Stomach (tissue), 9 donors: ENCODE results near the gene PARP3. TPM values are rescaled to one million over a fixed set of nuclear protein-coding genes. Genes with fewer than 3 reads are reported as not detected.

Experiments used
- DNase-seq, 2 donors: peaks; one replicate each; pipeline versions ENCODE4 v3.0.0 to v3.0.0-alpha.2; 2013 to 2019
- H3K27ac ChIP-seq, 5 donors: fragments of 200-600 bp in 4 of 5; sonication (generic) in 4 of 5; one replicate each; pipeline ENCODE4 v1.5.1; 2013 to 2019; ENCODE audit warnings: mild to moderate bottlenecking in 1 of 5, moderate library complexity in 1 of 5
- H3K27me3 ChIP-seq, 3 donors: fragments of 200-600 bp; sonication (generic); one replicate each; pipeline ENCODE4 v1.5.1; 2017 to 2019; ENCODE audit warnings: mixed run types in 1 of 3
- H3K36me3 ChIP-seq, 4 donors: fragments of 200-600 bp; sonication (generic); 1 replicate in 3 of 4; 2 replicates in 1 of 4; pipeline ENCODE4 v1.5.1; 2016 to 2019
- H3K4me1 ChIP-seq, 4 donors: fragments of 200-600 bp; sonication (generic); one replicate each; pipeline ENCODE4 v1.5.1; 2016 to 2019
- H3K4me3 ChIP-seq, 4 donors: fragments of 200-600 bp; sonication (generic) in 3 of 4; one replicate each; pipeline ENCODE4 v1.5.1; 2016 to 2019; ENCODE audit warnings: mild to moderate bottlenecking in 1 of 4
- H3K9me3 ChIP-seq, 4 donors: fragments of 200-600 bp; sonication (generic); one replicate each; pipeline ENCODE4 v1.5.1; 2016 to 2019
- CTCF ChIP-seq, 7 experiments: fragments of 450-650 bp in 4 of 7; fragments of 200-600 bp in 3 of 7; sonication (generic) in 3 of 7; IDR thresholded peaks; one replicate each; pipeline ENCODE4 v1.5.1; 2016 to 2019; ENCODE audit warnings: antibody characterized with exemption in 7 of 7, control low read depth in 2 of 7, mild to moderate bottlenecking in 1 of 7
- EP300 ChIP-seq: sonication (generic); formaldehyde crosslinking; IDR thresholded peaks from one replicate; pipeline ENCODE4 v1.6.1; 2017; ENCODE audit warnings: antibody characterized with exemption
- POLR2A ChIP-seq, 4 donors: fragments of 450-650 bp; IDR thresholded peaks; one replicate each; pipeline ENCODE4 v1.6.1; 2016; ENCODE audit warnings: antibody characterized with exemption in 4 of 4, control low read depth in 2 of 4, mild to moderate bottlenecking in 1 of 4, moderate library complexity in 1 of 4
- POLR2AphosphoS5 ChIP-seq, 3 donors: sonication (generic); formaldehyde crosslinking; IDR thresholded peaks; one replicate each; pipeline ENCODE4 v1.6.1; 2016; ENCODE audit warnings: antibody characterized with exemption in 3 of 3
- WGBS, 5 donors: extraction: QIAGEN DNeasy Blood & Tissue Kit in 3 of 5; methylation state at CpG; one replicate each; pipeline versions ENCODE4 v1.1.5 to v1.1.7; 2013 to 2018; 5-methylcytosine and 5-hydroxymethylcytosine counted together
- intact Hi-C: fragments of 100-400 bp; cut with DNase I; formaldehyde crosslinking; loops from one replicate; pipeline ENCODE4 v1.15.1; 2023; ENCODE audit warnings: low total_unique reads
- polyA plus RNA-seq, 3 donors: library from polyadenylated mRNA; stranded (reverse); fragments of 200-250 nt; gene quantifications; one replicate each; pipeline ENCODE4 v1.2.3, GENCODE V29; 2013
- total RNA-seq, 5 donors: library from RNA; depleted of rRNA; stranded (reverse); fragments of >200 nt; gene quantifications; one replicate each; pipeline versions ENCODE4 v1.1.0 to v1.2.3, GENCODE V29; 2014 to 2016
- donor health status: healthy with polysubstance abuse.
- donor health status: Bipolar disorder and iron deficiency.
- donor health status: healthy.

PARP3 gene
- total and polyA plus RNA-seq, 8 donors, result 10.6 to 39.7 (median 16.0) TPM

- peaks cover 16 to 22% (median 17%) of the 10 kb centered on the region in 4 donors for H3K4me1 ChIP-seq
- H3K9me3 ChIP-seq, result no peaks in the 10 kb centered on the region
- H3K36me3 ChIP-seq, result peaks cover 0 to 22% (median 18%) of the 10 kb centered on the region in 4 donors
- H3K4me3 ChIP-seq, result no peak overlapping the region
- intact Hi-C loops, result no loop called here
- peaks cover 0 to 20% (median 0%) of the 10 kb centered on the region in 3 donors for H3K27me3 ChIP-seq
- H3K27ac ChIP-seq, result no peak overlapping the region
- WGBS, 5 donors, result 74 to 83% (median 77%) methylated on average over 3 of the region's 3 CpGs
- no peak for DNase-seq
- TF ChIP-seq EP300 (no peak), POLR2A (IDR thresholded peaks at IDR 0.05) (no peak), CTCF (IDR thresholded peaks at IDR 0.05) (no peak), POLR2AphosphoS5 (IDR thresholded peaks at IDR 0.05) (no peak)
Observed at GRCh38 chr3:51953445-51953844, 11.3 kb downstream of the PARP3 start.

GRCh38 chr3:51954105-51954504 lies 11.9 kb downstream of the PARP3 start:
- no peak for DNase-seq
- peaks cover 0 to 22% (median 18%) of the 10 kb centered on the region in 4 donors for H3K36me3 ChIP-seq
- 71 to 81% (median 75%) methylated on average over 6 of the region's 6 CpGs for WGBS, 5 donors
- peaks cover 0 to 20% (median 0%) of the 10 kb centered on the region in 3 donors for H3K27me3 ChIP-seq
- intact Hi-C loops, result no loop called here
- TF ChIP-seq CTCF (IDR thresholded peaks at IDR 0.05), result no peak
- no peak for TF ChIP-seq EP300
- no peak for TF ChIP-seq POLR2AphosphoS5 (IDR thresholded peaks at IDR 0.05)
- TF ChIP-seq POLR2A (IDR thresholded peaks at IDR 0.05), result no peak
- no peak overlapping the region for H3K27ac ChIP-seq
- H3K4me3 ChIP-seq, result no peak overlapping the region
- H3K4me1 ChIP-seq, result peaks cover 16 to 22% (median 17%) of the 10 kb centered on the region in 4 donors
- no peaks in the 10 kb centered on the region for H3K9me3 ChIP-seq

GRCh38 chr3:51954713-51955112 lies 12.6 kb downstream of the PARP3 start:
- Histone ChIP-seq H3K27me3 (peaks cover 0 to 20% (median 0%) of the 10 kb centered on the region in 3 donors), H3K27ac (no peak overlapping the region), H3K4me3 (no peak overlapping the region), H3K9me3 (no peaks in the 10 kb centered on the region), H3K4me1 (peaks cover 16 to 22% (median 17%) of the 10 kb centered on the region in 4 donors), H3K36me3 (peaks cover 0 to 25% (median 21%) of the 10 kb centered on the region in 4 donors)
- intact Hi-C loops, result no loop called here
- TF ChIP-seq EP300 (no peak), POLR2AphosphoS5 (IDR thresholded peaks at IDR 0.05) (no peak), POLR2A (IDR thresholded peaks at IDR 0.05) (no peak), CTCF (IDR thresholded peaks at IDR 0.05) (no peak)
- WGBS, 5 donors, result 71 to 88% (median 81%) methylated on average over 1 of the region's 1 CpG
- no peak for DNase-seq

GRCh38 chr3:51955175-51955892 lies 13.2 kb downstream of the PARP3 start, which contains the start of gene GPR62:
Gene GPR62 (plus strand): TSS chr3:51955381. CDS start chr3:51955653, 272 bp downstream.
- DNase-seq, result no peak
- peaks cover 0 to 20% (median 0%) of the 10 kb centered on the region in 3 donors for H3K27me3 ChIP-seq
- H3K9me3 ChIP-seq, result no peaks in the 10 kb centered on the region
- intact Hi-C loops, result no loop called here
- peaks cover 16 to 22% (median 17%) of the 10 kb centered on the region in 4 donors for H3K4me1 ChIP-seq
- TF ChIP-seq POLR2A (IDR thresholded peaks at IDR 0.05) (no peak), CTCF (IDR thresholded peaks at IDR 0.05) (no peak), POLR2AphosphoS5 (IDR thresholded peaks at IDR 0.05) (no peak), EP300 (no peak)
- WGBS, 5 donors, result 29 to 66% (median 43%) methylated on average over 9 to 33 of the region's 33 CpGs; no CpG with 5 or more reads in 1 of the 5 donors
- H3K27ac ChIP-seq, result peak within 1 kb of the TSS; percentile 76 to 85 (median 78)
- H3K4me3 ChIP-seq, result peak within 1 kb of the TSS; percentile 42 to 51 (median 48)
- peaks cover 0 to 31% (median 27%) of the 10 kb centered on the region in 4 donors for H3K36me3 ChIP-seq
